Astrocyte (in vitro differentiated cells and primary cell): ENCODE data around the gene CFAP157. TPM values are rescaled to one million over a fixed set of nuclear protein-coding genes. Genes with fewer than 3 reads are reported as not detected.

ENCODE experiments used
- DNase-seq: peaks from one replicate; pipeline ENCODE4 v3.0.0-alpha.2; 2010; ENCODE audit warnings: low read depth
- FAIRE-seq: peaks from 2 replicates; lab custom pipeline; 2011; peaks lifted over from hg19 to GRCh38; lab: Jason Lieb, UNC
- H2AFZ ChIP-seq: 2 replicates; pipeline ENCODE4 v1.6.0; 2012; ENCODE audit warnings: low read depth, low read length, inconsistent platforms
- H3K27ac ChIP-seq: 2 replicates; pipeline ENCODE4 v1.5.1; 2011; ENCODE audit warnings: low read depth, low read length, inconsistent platforms
- H3K27me3 ChIP-seq: 2 replicates; pipeline ENCODE4 v1.6.0; 2011; ENCODE audit warnings: low read length, inconsistent platforms; ENCODE audit not compliant: insufficient read depth
- H3K36me3 ChIP-seq: 2 replicates; pipeline ENCODE4 v1.5.1; 2011; ENCODE audit warnings: low read length, inconsistent platforms; ENCODE audit not compliant: insufficient read depth
- H3K4me1 ChIP-seq: 2 replicates; pipeline ENCODE4 v1.5.1; 2011; ENCODE audit warnings: low read length, inconsistent platforms; ENCODE audit not compliant: insufficient read depth
- H3K4me2 ChIP-seq: 2 replicates; pipeline ENCODE4 v1.6.0; 2012; ENCODE audit warnings: low read length, inconsistent platforms
- H3K4me3 ChIP-seq: 2 replicates; pipeline ENCODE4 v1.5.1; 2011; ENCODE audit warnings: low read depth, mild to moderate bottlenecking, low read length, inconsistent platforms; ENCODE audit not compliant: insufficient read depth
- H3K79me2 ChIP-seq: 2 replicates; pipeline ENCODE4 v1.6.0; 2012; ENCODE audit warnings: mild to moderate bottlenecking, low read length, inconsistent platforms; ENCODE audit not compliant: insufficient read depth
- H3K9ac ChIP-seq: 2 replicates; pipeline ENCODE4 v1.6.0; 2012; ENCODE audit warnings: mild to moderate bottlenecking, low read length, inconsistent platforms
- H3K9me3 ChIP-seq: 2 replicates; pipeline ENCODE4 v1.5.1; 2012; ENCODE audit warnings: low read depth, mild to moderate bottlenecking, low read length, inconsistent platforms; ENCODE audit not compliant: insufficient read depth
- H4K20me1 ChIP-seq: 2 replicates; pipeline ENCODE4 v1.6.0; 2012; ENCODE audit warnings: low read length, inconsistent platforms; ENCODE audit not compliant: insufficient read depth
- H3K27ac Mint-ChIP-seq: one replicate; pipeline ENCODE4 v1.8.0; 2021; ENCODE audit warnings: mild to moderate bottlenecking, mixed read lengths; ENCODE audit not compliant: unreplicated experiment
- H3K27me3 Mint-ChIP-seq: one replicate; pipeline ENCODE4 v1.8.0; 2021; ENCODE audit warnings: low read depth, mixed read lengths; ENCODE audit not compliant: unreplicated experiment
- H3K36me3 Mint-ChIP-seq: one replicate; pipeline ENCODE4 v1.8.0; 2021; ENCODE audit warnings: low read depth, mixed read lengths; ENCODE audit not compliant: unreplicated experiment
- H3K4me1 Mint-ChIP-seq: one replicate; pipeline ENCODE4 v1.8.0; 2021; ENCODE audit warnings: low read depth, mixed read lengths; ENCODE audit not compliant: unreplicated experiment
- H3K4me3 Mint-ChIP-seq: one replicate; pipeline ENCODE4 v1.8.0; 2021; ENCODE audit warnings: mild to moderate bottlenecking, moderate library complexity, mixed read lengths; ENCODE audit not compliant: unreplicated experiment
- H3K9me3 Mint-ChIP-seq: one replicate; pipeline ENCODE4 v1.8.0; 2021; ENCODE audit warnings: mild to moderate bottlenecking, mixed read lengths; ENCODE audit not compliant: unreplicated experiment
- CTCF ChIP-seq: IDR thresholded peaks from 2 replicates; pipeline ENCODE4 v1.5.1; 2011; ENCODE audit warnings: low read depth, mild to moderate bottlenecking, inconsistent platforms, low read length, moderate library complexity; ENCODE audit not compliant: insufficient read depth
- EZH2 ChIP-seq: IDR thresholded peaks from 2 replicates; pipeline ENCODE4 v1.6.1; 2012; ENCODE audit warnings: mild to moderate bottlenecking, low read length, inconsistent platforms; ENCODE audit not compliant: insufficient read depth
- total RNA-seq: library from RNA; stranded (reverse); gene quantifications from 2 replicates; pipeline ENCODE4 v1.2.1, GENCODE V29; 2021

The CFAP157 gene
- total RNA-seq, 1 donor from 2014 or later = 0.09 TPM

GRCh38 chr9:127722055-127722745 is 15.4 kb downstream of the CFAP157 start:
- no peak for FAIRE-seq
- H3K4me1 ChIP-seq = peaks cover 21% of the 10 kb centered on the region
- peaks cover 3% of the 10 kb centered on the region for H4K20me1 ChIP-seq
- no peak overlapping the region for H3K27ac ChIP-seq
- H3K9me3 Mint-ChIP-seq = no peaks in the 10 kb centered on the region
- no peaks in the 10 kb centered on the region for H3K79me2 ChIP-seq
- no peak for DNase-seq
- H3K4me2 ChIP-seq = no peak overlapping the region
- TF ChIP-seq CTCF (no peak), EZH2 (no peak)
- H3K27me3 Mint-ChIP-seq = peaks cover 8% of the 10 kb centered on the region
- H3K4me3 ChIP-seq = no peak overlapping the region
- no peak overlapping the region for H3K9ac ChIP-seq
- no peaks in the 10 kb centered on the region for H3K9me3 ChIP-seq
- no peak overlapping the region for H2AFZ ChIP-seq
- no peaks in the 10 kb centered on the region for H3K4me1 Mint-ChIP-seq
- H3K27ac Mint-ChIP-seq = no peak overlapping the region
- H3K36me3 ChIP-seq = no peaks in the 10 kb centered on the region
- H3K4me3 Mint-ChIP-seq = no peak overlapping the region
- H3K36me3 Mint-ChIP-seq = no peaks in the 10 kb centered on the region
- H3K27me3 ChIP-seq = no peaks in the 10 kb centered on the region

GRCh38 chr9:127723013-127723412 is 16.2 kb downstream of the CFAP157 start:
- Histone ChIP-seq H3K4me1 (peaks cover 21% of the 10 kb centered on the region), H3K4me3 (no peak overlapping the region), H3K27me3 (no peaks in the 10 kb centered on the region), H3K4me2 (peak overlapping the region; percentile 29), H4K20me1 (peaks cover 3% of the 10 kb centered on the region), H3K36me3 (no peaks in the 10 kb centered on the region), H3K27ac (no peak overlapping the region), H3K9me3 (no peaks in the 10 kb centered on the region), H3K9ac (no peak overlapping the region), H2AFZ (no peak overlapping the region), H3K79me2 (no peaks in the 10 kb centered on the region)
- Mint-ChIP-seq H3K27me3 (peaks cover 9% of the 10 kb centered on the region), H3K9me3 (no peaks in the 10 kb centered on the region), H3K27ac (no peak overlapping the region), H3K36me3 (no peaks in the 10 kb centered on the region), H3K4me3 (no peak overlapping the region), H3K4me1 (no peaks in the 10 kb centered on the region)
- no peak for FAIRE-seq
- no peak for TF ChIP-seq CTCF
- TF ChIP-seq EZH2 = no peak
- DNase-seq = no peak

- H4K20me1 ChIP-seq = peaks cover 3% of the 10 kb centered on the region
- peak; percentile 78 for DNase-seq
- Mint-ChIP-seq H3K27ac (no peak overlapping the region), H3K4me3 (no peak overlapping the region), H3K9me3 (no peaks in the 10 kb centered on the region), H3K27me3 (peaks cover 12% of the 10 kb centered on the region), H3K36me3 (no peaks in the 10 kb centered on the region), H3K4me1 (no peaks in the 10 kb centered on the region)
- peaks cover 21% of the 10 kb centered on the region for H3K4me1 ChIP-seq
- H3K27me3 ChIP-seq = no peaks in the 10 kb centered on the region
- H3K4me3 ChIP-seq = no peak overlapping the region
- H3K9me3 ChIP-seq = no peaks in the 10 kb centered on the region
- no peak overlapping the region for H2AFZ ChIP-seq
- no peak for TF ChIP-seq CTCF
- peak overlapping the region; percentile 29 for H3K4me2 ChIP-seq
- no peak overlapping the region for H3K27ac ChIP-seq
- H3K79me2 ChIP-seq = no peaks in the 10 kb centered on the region
- H3K9ac ChIP-seq = no peak overlapping the region
- FAIRE-seq = peak; percentile 88
- no peaks in the 10 kb centered on the region for H3K36me3 ChIP-seq
These were observed 16.7 kb downstream of the CFAP157 start for GRCh38 chr9:127723444-127723843.
